Left renal pelvis (tissue), 4 donors: ENCODE data around the gene CDKN3. TPM values are rescaled to one million over a fixed set of nuclear protein-coding genes. Genes with fewer than 3 reads are reported as not detected.
A peak's percentile ranks its signal among the peaks of the same experiment; 100 is the strongest.
"Not testable (repeated sequence)": the region's sequence is repeated elsewhere in the genome, so short reads cannot be mapped to it uniquely, and the experiment has no call there.

Source experiments
- DNase-seq, 4 donors: peaks; one replicate each; pipeline ENCODE4 v3.0.0-alpha.2; 2013; ENCODE audit warnings: low read depth in 4 of 4, low spot score in 3 of 4
- polyA plus RNA-seq, 4 donors: library from polyadenylated mRNA; unstranded; fragments of 120-200 nt; gene quantifications; one replicate each; pipeline ENCODE4 v1.2.1, GENCODE V29; 2013; ENCODE audit not compliant: insufficient read length in 4 of 4

Gene CDKN3
- polyA plus RNA-seq, 4 donors = 20.2 to 29.9 (median 28.6) TPM

- no peak for DNase-seq
These were observed 23.8 kb downstream of the CDKN3 start for GRCh38 chr14:54420478-54421142.

GRCh38 chr14:54423991-54424390 is 27.2 kb downstream of the CDKN3 start:
- DNase-seq = no peak

GRCh38 chr14:54424479-54424901 is 27.7 kb downstream of the CDKN3 start:
- DNase-seq = no peak

GRCh38 chr14:54425068-54425467 is 28.3 kb downstream of the CDKN3 start:
- no peak for DNase-seq

GRCh38 chr14:54425537-54426274 is 28.9 kb downstream of the CDKN3 start:
- no peak for DNase-seq

GRCh38 chr14:54427871-54428270 is 31.1 kb downstream of the CDKN3 start:
- DNase-seq = no peak

- DNase-seq = no peak
These were observed 31.7 kb downstream of the CDKN3 start for GRCh38 chr14:54428527-54428926.

- no peak for DNase-seq
These were observed 38.7 kb downstream of the CDKN3 start for GRCh38 chr14:54435500-54435981.

GRCh38 chr14:54437954-54438353 is 41.1 kb downstream of the CDKN3 start:
- DNase-seq = not testable (repeated sequence)

- DNase-seq = no peak
These were observed 41.9 kb downstream of the CDKN3 start for GRCh38 chr14:54438703-54439102.

GRCh38 chr14:54440037-54440436 is 43.2 kb downstream of the CDKN3 start:
- no peak for DNase-seq

- no peak for DNase-seq
These were observed 43.7 kb downstream of the CDKN3 start for GRCh38 chr14:54440476-54440872.

GRCh38 chr14:54440873-54441868 is 44.4 kb downstream of the CDKN3 start, which contains the start of gene CNIH1:
CNIH1 (minus strand) TSS chr14:54441374; CDS start chr14:54441327, 47 bp downstream.
- peak; percentile 81 to 86 (median 82) for DNase-seq

- not testable (repeated sequence) for DNase-seq
These were observed 46.2 kb downstream of the CDKN3 start for GRCh38 chr14:54442961-54443360.

GRCh38 chr14:54443981-54444380 is 47.2 kb downstream of the CDKN3 start:
- peak in 3 of 4 donors; percentile 8 to 47 (median 29) for DNase-seq

- DNase-seq = no peak
These were observed 47.9 kb downstream of the CDKN3 start for GRCh38 chr14:54444681-54445080.

- peak; percentile 42 to 61 (median 53) for DNase-seq
These were observed 49.4 kb downstream of the CDKN3 start for GRCh38 chr14:54446161-54446693.

GRCh38 chr14:54447231-54447692 is 50.5 kb downstream of the CDKN3 start:
- DNase-seq = no peak

GRCh38 chr14:54450535-54450934 is 53.7 kb downstream of the CDKN3 start:
- no peak for DNase-seq

- DNase-seq = no peak
These were observed 54.4 kb downstream of the CDKN3 start for GRCh38 chr14:54451121-54451601.
